Activated T-helper 1 cell treated with anti-CD3 and anti-CD28 coated beads, Interleukin-2, amount 50 U/mL, for 16 hours (primary cell): ENCODE results near the gene UXS1.

Experiments used
- DNase-seq, 2 donors: peaks; one replicate each; pipeline ENCODE4 v3.0.0-alpha.2; 2020; ENCODE audit warnings: low read depth in 1 of 2, low spot score in 1 of 2

UXS1 gene

DNA sequence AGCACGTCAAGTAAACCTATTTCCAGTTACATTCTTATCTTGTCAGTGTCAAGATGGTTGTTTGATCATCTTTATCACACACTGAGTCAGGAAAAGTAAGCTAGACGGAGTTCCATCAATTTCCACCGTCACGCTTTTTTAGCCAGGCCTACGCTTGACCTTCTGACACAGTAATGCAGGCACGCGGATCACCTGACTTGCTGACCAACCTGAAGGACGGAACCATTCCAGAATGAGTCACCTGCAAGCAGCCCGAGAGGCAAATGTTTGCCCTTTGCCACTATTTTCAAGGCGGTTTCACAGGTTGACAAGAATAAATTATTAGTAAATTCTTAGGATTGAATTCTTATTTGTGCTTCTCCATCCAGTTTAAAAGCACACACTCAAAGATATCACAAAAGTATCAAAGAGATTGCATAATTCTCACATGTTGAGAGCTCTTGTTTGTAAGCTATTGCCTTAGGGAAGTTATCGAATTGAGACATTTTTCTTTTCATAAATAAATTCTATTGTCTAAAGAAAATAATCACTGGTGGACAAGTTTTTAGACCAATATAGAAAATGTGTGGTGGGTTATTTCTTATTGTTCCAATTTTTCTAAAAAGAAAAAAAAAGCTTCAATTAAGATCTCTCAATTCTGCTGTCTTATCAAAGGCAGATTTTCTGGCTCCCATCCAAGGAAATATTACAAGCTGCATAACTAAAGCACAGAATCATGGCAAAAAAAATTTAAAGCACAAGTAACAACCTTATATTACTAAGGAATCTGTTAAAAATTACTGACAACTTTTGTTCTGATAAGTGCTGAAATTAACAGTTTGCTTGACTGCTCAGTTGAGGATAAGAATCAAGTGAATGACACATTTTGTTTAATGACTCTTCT, 31.9 kb downstream of the UXS1 start:
- no peak for DNase-seq

- no peak for DNase-seq
Measured at GRCh38 chr2:106161341-106161740, 32.8 kb downstream of the UXS1 start.

DNA sequence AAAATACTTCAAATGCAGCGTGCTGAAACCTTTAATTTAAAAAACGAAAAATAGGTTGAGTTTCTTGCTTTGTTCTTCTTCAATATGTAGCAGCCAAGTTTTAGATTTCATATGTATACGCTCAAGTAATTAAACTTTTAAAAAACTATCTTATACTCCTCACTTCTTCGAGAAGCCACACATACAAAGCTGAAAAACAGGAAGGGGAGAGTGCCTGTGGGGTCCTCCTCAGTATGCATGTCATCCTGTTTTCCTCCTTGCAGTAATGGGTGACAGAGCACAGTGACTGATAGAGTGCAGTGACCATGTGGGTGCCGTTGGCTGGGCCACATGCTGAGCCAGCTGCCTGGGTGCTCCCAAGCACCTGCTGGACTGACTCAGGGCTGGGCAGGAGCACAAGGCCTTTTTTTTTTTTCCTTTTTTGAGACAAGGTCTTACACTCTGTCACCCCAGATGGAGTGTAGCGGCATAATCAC, 33.3 kb downstream of the UXS1 start:
- DNase-seq, result no peak

- peak; percentile 31 to 33 for DNase-seq
Measured at GRCh38 chr2:106159866-106160785, 34.0 kb downstream of the UXS1 start.

DNA sequence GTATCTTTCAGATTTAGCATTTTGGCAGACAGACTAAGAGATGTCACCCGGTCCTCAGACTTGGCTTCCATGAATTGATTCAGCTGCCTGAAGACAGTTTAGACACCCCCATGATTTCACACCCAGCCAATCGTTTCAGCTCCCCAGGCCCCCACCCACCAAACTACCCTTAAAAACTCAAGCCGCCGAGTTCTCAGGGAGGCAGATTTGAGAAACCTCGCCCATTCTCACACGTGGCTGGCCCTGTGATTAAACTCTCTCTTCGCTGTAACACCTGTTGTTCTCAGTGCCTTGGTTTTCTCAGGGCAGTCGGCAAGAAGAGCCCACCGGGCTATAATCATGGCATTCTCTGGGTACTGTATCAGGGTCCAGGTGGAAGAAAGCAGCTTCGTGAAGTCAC, 35.2 kb downstream of the UXS1 start:
- DNase-seq, result no peak

DNA sequence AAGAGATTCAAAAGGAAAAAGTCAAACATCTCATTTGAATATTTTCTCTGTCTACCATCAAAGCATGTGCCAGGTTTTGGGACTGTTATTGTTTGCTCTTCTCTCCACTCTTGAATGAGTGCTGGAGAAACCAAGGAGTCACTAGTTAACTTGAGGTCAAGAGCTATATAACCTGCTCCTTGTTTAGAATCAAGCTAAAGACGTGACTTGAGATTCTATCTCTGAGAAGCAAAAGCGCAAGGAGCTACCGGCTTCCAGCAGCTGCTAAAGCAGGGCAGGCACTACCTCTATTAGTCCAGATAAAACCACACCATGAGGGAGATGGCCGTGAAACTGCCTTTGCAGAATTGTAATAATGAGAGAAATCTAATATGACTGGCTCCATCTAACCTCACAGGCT, 36.0 kb downstream of the UXS1 start:
- DNase-seq, result no peak

DNA sequence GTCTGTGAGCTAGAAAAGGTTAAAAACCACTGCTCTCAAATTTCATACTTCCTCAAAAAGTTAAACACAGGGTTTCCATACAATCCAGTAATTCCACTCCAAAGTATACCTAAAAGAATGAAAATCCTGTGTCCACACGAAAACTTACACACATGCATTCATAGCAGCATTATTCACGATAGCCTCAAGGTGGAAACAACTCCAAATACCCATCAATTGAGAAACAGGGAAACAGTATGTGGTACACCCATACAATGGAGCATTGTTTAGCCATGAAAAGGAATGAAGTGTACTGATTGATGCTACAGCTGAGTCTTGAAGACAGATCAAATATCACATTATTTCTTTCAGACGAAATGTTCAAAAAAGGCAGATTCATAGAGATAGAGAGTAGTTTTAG, 36.7 kb downstream of the UXS1 start:
- no peak for DNase-seq

DNA sequence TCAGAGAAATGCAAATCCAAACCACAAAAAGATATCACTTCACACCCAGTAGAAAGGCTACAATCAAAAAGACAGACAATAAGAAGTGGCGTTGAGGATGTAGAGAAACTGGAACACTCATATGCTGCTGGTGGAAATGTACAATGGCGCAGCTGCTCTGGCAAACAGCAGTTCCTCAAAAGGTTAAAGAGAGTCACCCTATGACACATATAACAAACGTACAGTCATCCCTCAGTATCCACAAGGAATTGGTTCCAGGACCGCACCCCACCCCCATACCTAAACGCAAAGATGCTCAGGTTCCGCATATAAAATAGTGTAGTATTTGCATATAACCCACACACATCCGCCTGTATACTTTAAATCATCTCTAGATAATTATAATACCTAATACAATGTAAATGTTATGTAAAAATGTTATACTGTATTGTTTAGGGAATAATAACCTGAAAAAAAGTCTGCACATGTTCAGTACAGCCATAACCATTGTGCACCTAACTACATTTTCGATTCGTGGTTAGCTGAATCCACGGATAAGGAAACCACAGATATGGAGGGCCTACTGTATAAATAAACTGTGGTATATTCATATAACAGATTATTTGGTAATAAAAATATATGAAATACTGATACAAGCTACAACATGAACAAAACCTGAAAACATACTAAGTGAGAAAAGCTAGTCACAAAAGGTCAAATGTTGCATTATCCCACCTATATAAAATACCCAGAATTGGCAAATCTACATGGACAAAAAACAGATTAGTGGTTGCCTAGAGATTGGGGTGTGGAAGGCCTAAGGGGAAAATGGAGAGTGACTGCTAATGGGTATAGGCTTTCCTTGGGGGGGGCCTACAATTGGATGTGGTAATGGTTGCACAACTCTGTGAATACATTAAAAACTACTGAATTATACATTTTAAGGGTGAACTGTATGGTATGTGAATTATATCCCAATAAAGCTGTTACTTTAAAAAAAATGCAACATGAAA, 37.5 kb downstream of the UXS1 start:
- no peak for DNase-seq

- DNase-seq, result no peak
Measured at GRCh38 chr2:106153781-106154180, 40.3 kb downstream of the UXS1 start.

GRCh38 chr2:106147665-106148064, 46.4 kb downstream of the UXS1 start:
- DNase-seq, result no peak

DNA sequence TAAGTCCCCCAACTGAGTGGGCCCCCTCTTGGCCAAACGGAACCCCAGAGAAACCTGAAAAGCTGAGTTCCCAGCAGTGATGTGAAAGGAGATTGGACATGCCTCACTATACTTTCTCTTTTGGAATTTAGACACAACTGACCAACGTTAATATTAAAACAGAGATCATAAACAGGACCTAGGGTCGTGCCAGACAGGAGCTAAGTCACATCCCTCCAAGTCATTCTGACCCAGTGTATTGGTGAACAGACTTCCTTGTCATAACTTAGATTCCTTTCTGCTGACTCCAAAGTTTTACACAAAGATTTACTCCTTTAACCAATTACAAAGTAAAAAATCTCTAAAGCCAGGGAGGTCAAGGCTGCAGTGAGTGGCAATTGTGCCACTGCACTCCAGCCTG, 46.9 kb downstream of the UXS1 start:
- DNase-seq, result no peak

DNA sequence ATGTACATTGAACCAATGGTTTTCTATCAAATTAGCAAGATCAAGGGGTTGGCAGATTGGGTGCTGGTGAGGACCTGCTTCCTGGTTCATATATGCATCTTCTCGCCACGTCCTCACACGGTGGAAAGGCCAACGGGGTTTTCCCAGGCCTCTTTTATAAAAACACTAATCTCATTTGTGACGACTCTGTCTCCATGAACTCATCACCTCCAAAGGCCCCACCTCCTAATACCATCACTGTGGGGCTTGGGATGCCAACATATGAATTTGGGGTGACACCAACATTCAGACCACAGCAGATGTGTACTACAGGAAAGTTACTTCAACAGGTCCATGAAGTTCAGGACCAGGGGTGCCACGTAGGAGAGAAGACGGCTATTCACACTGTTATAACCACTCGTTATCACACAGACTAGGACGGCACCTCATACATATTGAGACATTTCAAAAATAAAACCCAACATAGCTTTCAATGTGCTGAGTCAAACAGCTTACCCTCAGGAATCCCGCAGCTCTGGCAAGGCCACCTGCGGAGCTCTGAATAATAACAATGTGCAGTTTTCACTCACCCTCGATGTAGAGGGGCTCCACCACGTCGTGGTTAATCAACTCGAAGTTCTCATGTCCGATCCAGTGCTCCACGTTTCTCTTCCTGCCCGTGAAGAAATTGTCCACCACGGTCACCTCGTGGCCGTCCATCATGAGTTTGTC, 49.3 kb downstream of the UXS1 start:
- DNase-seq, result peak in 1 of 2 donors; percentile 48

GRCh38 chr2:106143495-106144215, 50.4 kb downstream of the UXS1 start:
- no peak for DNase-seq

GRCh38 chr2:106142683-106143082, 51.4 kb downstream of the UXS1 start:
- no peak for DNase-seq

DNA sequence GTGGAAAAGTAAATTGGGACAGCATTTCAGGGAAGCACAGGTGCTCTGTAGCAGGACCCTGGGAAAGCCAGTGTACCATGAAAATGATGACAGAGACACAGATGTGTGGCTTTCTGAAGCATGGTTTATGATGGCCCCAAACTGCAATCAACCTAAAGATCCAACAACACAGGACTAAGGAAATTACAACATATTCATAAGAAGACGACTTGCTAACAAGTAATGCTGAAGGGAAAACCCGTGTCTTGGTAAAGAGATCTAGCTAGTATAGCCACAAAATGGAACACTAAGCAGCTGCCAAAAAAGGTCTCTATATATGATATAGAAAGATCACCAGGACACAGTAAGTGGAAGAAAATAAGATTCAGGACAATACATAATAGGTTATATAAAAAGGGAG, 53.2 kb downstream of the UXS1 start:
- no peak for DNase-seq

GRCh38 chr2:106140113-106140512, 54.0 kb downstream of the UXS1 start:
- DNase-seq, result no peak

DNA sequence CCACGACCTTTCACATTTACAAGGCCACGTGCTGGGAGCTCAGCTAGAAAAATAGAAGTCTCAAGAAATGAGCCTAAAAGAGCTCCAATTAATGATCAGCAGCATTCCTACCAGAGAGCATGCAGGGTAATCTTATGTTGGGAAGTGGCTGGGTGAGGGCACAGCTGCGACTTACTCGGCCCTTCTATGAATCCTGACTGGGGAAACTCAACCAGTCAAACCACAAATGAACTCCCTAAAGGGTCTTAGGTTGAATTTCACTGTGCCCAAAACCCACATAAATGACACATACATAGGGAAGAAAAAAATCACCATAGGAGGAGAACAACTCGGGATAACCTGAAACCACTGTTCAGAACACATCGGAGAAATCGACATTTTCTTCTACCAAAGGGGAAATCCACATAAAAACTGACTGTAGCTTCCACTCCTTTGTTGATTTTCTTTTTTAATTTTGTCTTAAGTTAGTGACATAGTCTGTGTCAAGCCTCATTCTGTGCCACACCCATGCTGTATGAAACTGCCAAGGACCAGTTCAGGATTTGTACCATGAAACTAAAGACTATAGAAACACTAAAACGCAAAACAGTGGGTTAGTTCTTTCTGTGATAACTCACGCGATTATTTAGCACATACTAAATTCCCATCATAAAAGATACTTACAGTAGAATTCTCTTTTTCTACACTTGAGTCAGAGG, 54.7 kb downstream of the UXS1 start:
- DNase-seq, result no peak

DNA sequence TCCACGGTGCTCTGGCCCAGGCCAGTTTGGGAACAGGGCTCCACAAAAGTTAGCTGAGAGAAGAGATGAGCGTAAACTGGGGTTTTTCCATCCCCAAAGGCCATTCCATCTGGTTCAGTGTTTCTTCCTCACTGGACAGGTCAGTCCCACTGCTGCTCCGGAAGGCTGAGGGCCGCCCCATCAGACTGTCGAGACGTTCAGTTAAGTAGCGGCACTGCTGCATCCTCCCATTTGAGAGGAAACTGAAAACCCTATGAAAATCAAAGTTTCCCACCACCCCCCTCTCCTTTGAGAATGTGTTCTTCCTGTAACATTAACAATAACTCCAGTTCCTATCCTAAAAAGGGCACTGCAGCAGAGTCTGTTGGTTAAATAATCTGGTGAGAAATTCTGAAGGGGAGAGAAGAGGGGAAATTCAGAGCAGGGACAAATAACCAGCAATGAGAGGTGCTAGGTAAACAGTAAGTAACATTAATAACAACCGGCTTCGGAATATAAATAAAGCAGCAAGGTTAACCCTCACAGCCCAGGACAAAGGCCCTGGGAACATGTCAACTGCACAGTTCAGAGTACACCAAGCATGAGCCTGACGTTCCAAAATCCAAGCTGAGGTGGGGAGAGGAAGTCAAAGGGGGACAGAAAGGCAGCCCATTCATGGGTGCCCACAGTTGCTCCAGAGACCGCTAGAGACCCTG, 55.4 kb downstream of the UXS1 start:
- DNase-seq, result no peak
